HEK293 (cell line): ENCODE data around the gene MKKS.

Experiments
- CTCF ChIA-PET: fragments of 350-600 bp; formaldehyde crosslinking; extraction: SDS; loops from one replicate; lab custom pipeline; 2021; ENCODE audit warnings: antibody characterized with exemption; lab: Yijun Ruan, JAX
- POLR2A ChIA-PET: fragments of 300-600 bp; formaldehyde crosslinking; extraction: SDS; loops from one replicate; lab custom pipeline; 2020; ENCODE audit warnings: antibody characterized with exemption, inconsistent platforms; lab: Yijun Ruan, JAX
- H3K27ac ChIP-seq: fragments of 200-500 bp; sonication (Bioruptor generic); 2 replicates; pipeline ENCODE4 v1.5.1; 2014; ENCODE audit warnings: low read depth, low read length, control low read depth, inconsistent platforms; ENCODE audit errors: extremely low read depth
- H3K36me3 ChIP-seq, 2 experiments: fragments of 200-500 bp in 1 of 2; sonication (Bioruptor generic) in 1 of 2; 1 replicate in 1 of 2; 2 replicates in 1 of 2; pipeline ENCODE4 v1.5.1; 2014 to 2017; ENCODE audit warnings: inconsistent platforms in 2 of 2, low read length in 2 of 2; ENCODE audit not compliant: control insufficient read depth in 2 of 2, insufficient read depth in 1 of 2
- H3K4me1 ChIP-seq: fragments of 200-500 bp; sonication (Bioruptor generic); 2 replicates; pipeline ENCODE4 v1.5.1; 2014; ENCODE audit warnings: mild to moderate bottlenecking, low read length, inconsistent platforms; ENCODE audit not compliant: control insufficient read depth, insufficient read depth
- H3K4me3 ChIP-seq: 2 replicates; pipeline ENCODE4 v1.5.1; 2011; ENCODE audit warnings: low read depth, mild to moderate bottlenecking, control low read depth, low read length, moderate library complexity
- H3K9me3 ChIP-seq: fragments of 200-500 bp; sonication (Bioruptor generic); 2 replicates; pipeline ENCODE4 v1.5.1; 2014; ENCODE audit warnings: low read depth, low read length, inconsistent platforms; ENCODE audit not compliant: control insufficient read depth, insufficient read depth
- HOXC10 ChIP-seq: sonication (generic); formaldehyde crosslinking; IDR thresholded peaks from 2 replicates; pipeline ENCODE4 v1.8.1; 2023; ENCODE audit warnings: mild to moderate bottlenecking, missing genetic modification reagents
- MEIS1 ChIP-seq: sonication (generic); formaldehyde crosslinking; IDR thresholded peaks from 2 replicates; pipeline ENCODE4 v1.8.1; 2022; ENCODE audit warnings: missing genetic modification reagents, mild to moderate bottlenecking, borderline replicate concordance
- MYNN ChIP-seq: fragments of 450-650 bp; formaldehyde crosslinking; IDR thresholded peaks from 2 replicates; pipeline ENCODE4 v1.5.1; 2016; ENCODE audit warnings: missing biosample characterization, missing genetic modification characterization, borderline replicate concordance
- RBAK ChIP-seq: fragments of 450-650 bp; formaldehyde crosslinking; IDR thresholded peaks from 2 replicates; pipeline ENCODE4 v1.5.1; 2016; ENCODE audit warnings: missing biosample characterization, missing genetic modification characterization
- ZBTB20 ChIP-seq: fragments of 450-650 bp; formaldehyde crosslinking; IDR thresholded peaks from 2 replicates; pipeline ENCODE4 v1.5.1; 2016; ENCODE audit warnings: missing biosample characterization, missing genetic modification characterization
- ZBTB21 ChIP-seq: fragments of 450-650 bp; formaldehyde crosslinking; IDR thresholded peaks from 2 replicates; pipeline ENCODE4 v1.5.1; 2017; ENCODE audit warnings: missing biosample characterization, missing genetic modification characterization
- ZBTB8A ChIP-seq: fragments of 450-650 bp; formaldehyde crosslinking; IDR thresholded peaks from 2 replicates; pipeline ENCODE4 v1.5.1; 2016; ENCODE audit warnings: missing biosample characterization, missing genetic modification characterization
- ZFP69B ChIP-seq: fragments of 450-650 bp; formaldehyde crosslinking; IDR thresholded peaks from 2 replicates; pipeline ENCODE4 v1.5.1; 2016; ENCODE audit warnings: missing biosample characterization, missing genetic modification characterization
- ZNF155 ChIP-seq: fragments of 450-650 bp; formaldehyde crosslinking; IDR thresholded peaks from 2 replicates; pipeline ENCODE4 v1.5.1; 2016; ENCODE audit warnings: missing biosample characterization, missing genetic modification characterization
- ZNF174 ChIP-seq: fragments of 450-650 bp; formaldehyde crosslinking; IDR thresholded peaks from 2 replicates; pipeline ENCODE4 v1.5.0; 2017; ENCODE audit warnings: missing biosample characterization, mild to moderate bottlenecking, missing genetic modification characterization
- ZNF214 ChIP-seq: fragments of 450-650 bp; formaldehyde crosslinking; IDR thresholded peaks from 2 replicates; pipeline ENCODE4 v1.5.1; 2017; ENCODE audit warnings: missing biosample characterization, mild to moderate bottlenecking, missing genetic modification characterization, borderline replicate concordance
- ZNF341 ChIP-seq: fragments of 450-650 bp; formaldehyde crosslinking; IDR thresholded peaks from 2 replicates; pipeline ENCODE4; 2016; ENCODE audit warnings: low read depth, missing biosample characterization, missing genetic modification characterization
- ZNF354C ChIP-seq: fragments of 450-650 bp; formaldehyde crosslinking; IDR thresholded peaks from 2 replicates; pipeline ENCODE4 v1.5.1; 2016; ENCODE audit warnings: missing biosample characterization, missing genetic modification characterization, low read depth, borderline replicate concordance
- ZNF394 ChIP-seq: fragments of 450-650 bp; formaldehyde crosslinking; IDR thresholded peaks from 2 replicates; pipeline ENCODE4 v1.5.1; 2016; ENCODE audit warnings: missing biosample characterization, missing genetic modification characterization, mild to moderate bottlenecking, moderate library complexity, borderline replicate concordance
- ZNF48 ChIP-seq: fragments of 450-650 bp; formaldehyde crosslinking; IDR thresholded peaks from 2 replicates; pipeline ENCODE4 v1.5.1; 2016; ENCODE audit warnings: missing biosample characterization, missing genetic modification characterization
- ZNF548 ChIP-seq: fragments of 450-650 bp; formaldehyde crosslinking; IDR thresholded peaks from 2 replicates; pipeline ENCODE4 v1.5.1; 2016; ENCODE audit warnings: missing biosample characterization, missing genetic modification characterization
- ZNF776 ChIP-seq: fragments of 450-650 bp; formaldehyde crosslinking; IDR thresholded peaks from 2 replicates; pipeline ENCODE4 v1.5.0; 2017; ENCODE audit warnings: missing biosample characterization, missing genetic modification characterization, borderline replicate concordance
- ZSCAN30 ChIP-seq: fragments of 450-650 bp; IDR thresholded peaks from 2 replicates; pipeline ENCODE4 v1.5.1; 2018; ENCODE audit warnings: missing biosample characterization, mild to moderate bottlenecking, missing genetic modification characterization, moderate library complexity
- TF ChIP-seq, protein P1 (sequence below): fragments of 450-650 bp; formaldehyde crosslinking; IDR thresholded peaks from 2 replicates; pipeline ENCODE4 v1.5.1; 2016; ENCODE audit warnings: missing biosample characterization, missing genetic modification characterization
- TF ChIP-seq, protein P2 (sequence below): fragments of 450-650 bp; formaldehyde crosslinking; IDR thresholded peaks from 2 replicates; pipeline ENCODE4 v1.5.1; 2016; ENCODE audit warnings: missing biosample characterization, missing genetic modification characterization
- TF ChIP-seq, protein P3 (sequence below): fragments of 450-650 bp; formaldehyde crosslinking; IDR thresholded peaks from 2 replicates; pipeline ENCODE4 v1.5.1; 2016; ENCODE audit warnings: missing biosample characterization, missing genetic modification characterization
- TF ChIP-seq, protein P4 (sequence below): fragments of 450-650 bp; formaldehyde crosslinking; IDR thresholded peaks from 2 replicates; pipeline ENCODE4 v1.5.1; 2016; ENCODE audit warnings: missing biosample characterization, missing genetic modification characterization

The MKKS gene

DNA sequence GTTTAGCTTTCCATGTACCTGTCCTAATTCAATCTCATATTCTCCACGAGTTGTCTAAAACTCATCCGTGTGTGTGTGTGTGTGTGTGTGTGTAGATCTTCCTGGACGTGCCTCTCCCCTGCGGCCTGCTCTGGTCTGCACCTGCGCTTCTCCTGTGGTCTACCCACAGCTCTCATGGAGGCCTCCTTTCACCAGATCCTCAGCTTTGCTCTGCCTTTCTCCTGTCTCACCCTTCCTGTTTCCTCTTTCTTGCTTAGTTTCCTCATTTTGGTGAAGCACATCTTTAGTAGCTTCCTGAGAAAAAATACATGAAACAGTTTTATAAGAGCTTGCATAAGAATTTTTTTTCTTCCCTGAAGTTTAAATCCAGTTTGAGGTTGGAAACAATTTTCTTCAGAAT is 19.2 kb upstream of the MKKS start (continued):
- no peak for TF ChIP-seq ZNF776 (tag by site-specific recombination)
- TF ChIP-seq, protein P1, sequence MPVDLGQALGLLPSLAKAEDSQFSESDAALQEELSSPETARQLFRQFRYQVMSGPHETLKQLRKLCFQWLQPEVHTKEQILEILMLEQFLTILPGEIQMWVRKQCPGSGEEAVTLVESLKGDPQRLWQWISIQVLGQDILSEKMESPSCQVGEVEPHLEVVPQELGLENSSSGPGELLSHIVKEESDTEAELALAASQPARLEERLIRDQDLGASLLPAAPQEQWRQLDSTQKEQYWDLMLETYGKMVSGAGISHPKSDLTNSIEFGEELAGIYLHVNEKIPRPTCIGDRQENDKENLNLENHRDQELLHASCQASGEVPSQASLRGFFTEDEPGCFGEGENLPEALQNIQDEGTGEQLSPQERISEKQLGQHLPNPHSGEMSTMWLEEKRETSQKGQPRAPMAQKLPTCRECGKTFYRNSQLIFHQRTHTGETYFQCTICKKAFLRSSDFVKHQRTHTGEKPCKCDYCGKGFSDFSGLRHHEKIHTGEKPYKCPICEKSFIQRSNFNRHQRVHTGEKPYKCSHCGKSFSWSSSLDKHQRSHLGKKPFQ (tag by site-specific recombination) = no peak
- TF ChIP-seq, protein P2, sequence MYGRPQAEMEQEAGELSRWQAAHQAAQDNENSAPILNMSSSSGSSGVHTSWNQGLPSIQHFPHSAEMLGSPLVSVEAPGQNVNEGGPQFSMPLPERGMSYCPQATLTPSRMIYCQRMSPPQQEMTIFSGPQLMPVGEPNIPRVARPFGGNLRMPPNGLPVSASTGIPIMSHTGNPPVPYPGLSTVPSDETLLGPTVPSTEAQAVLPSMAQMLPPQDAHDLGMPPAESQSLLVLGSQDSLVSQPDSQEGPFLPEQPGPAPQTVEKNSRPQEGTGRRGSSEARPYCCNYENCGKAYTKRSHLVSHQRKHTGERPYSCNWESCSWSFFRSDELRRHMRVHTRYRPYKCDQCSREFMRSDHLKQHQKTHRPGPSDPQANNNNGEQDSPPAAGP = no peak

DNA sequence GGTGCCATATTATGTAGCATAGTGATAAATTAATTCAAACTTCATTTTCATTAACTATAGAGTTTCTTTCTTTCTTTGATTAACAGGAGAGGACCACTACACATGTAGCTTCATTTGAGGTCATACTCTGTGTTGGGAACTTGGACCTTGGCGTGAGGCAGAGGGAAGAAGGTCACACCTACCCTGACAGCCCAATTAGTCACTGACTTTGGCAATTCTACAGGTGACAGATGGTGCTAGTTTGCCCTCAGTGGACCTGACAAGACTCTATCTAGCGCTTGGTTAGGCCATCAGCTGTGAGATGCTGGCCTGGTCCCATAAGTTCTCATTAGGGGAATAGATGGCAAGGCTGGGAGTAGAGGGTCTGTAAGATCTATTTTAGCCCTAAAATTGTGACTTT is 15.2 kb upstream of the MKKS start:
- ChIA-PET POLR2A (no interaction called here), CTCF (interaction anchor here (0.6 kb wide), 1 partner anchor 471 kb away, joined by 3 read pairs; no protein-coding TSS in a partner anchor)
- Histone ChIP-seq H3K27ac (no peak overlapping the region), H3K9me3 (no peaks in the 10 kb centered on the region), H3K4me3 (no peak overlapping the region), H3K4me1 (peaks cover 3% of the 10 kb centered on the region; the same call in 1 of the 2 replicates), H3K36me3 (no peaks in the 10 kb centered on the region)
- TF ChIP-seq, protein P3, sequence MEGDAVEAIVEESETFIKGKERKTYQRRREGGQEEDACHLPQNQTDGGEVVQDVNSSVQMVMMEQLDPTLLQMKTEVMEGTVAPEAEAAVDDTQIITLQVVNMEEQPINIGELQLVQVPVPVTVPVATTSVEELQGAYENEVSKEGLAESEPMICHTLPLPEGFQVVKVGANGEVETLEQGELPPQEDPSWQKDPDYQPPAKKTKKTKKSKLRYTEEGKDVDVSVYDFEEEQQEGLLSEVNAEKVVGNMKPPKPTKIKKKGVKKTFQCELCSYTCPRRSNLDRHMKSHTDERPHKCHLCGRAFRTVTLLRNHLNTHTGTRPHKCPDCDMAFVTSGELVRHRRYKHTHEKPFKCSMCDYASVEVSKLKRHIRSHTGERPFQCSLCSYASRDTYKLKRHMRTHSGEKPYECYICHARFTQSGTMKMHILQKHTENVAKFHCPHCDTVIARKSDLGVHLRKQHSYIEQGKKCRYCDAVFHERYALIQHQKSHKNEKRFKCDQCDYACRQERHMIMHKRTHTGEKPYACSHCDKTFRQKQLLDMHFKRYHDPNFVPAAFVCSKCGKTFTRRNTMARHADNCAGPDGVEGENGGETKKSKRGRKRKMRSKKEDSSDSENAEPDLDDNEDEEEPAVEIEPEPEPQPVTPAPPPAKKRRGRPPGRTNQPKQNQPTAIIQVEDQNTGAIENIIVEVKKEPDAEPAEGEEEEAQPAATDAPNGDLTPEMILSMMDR (tag by site-specific recombination) = no peak
- TF ChIP-seq ZNF394 (tag by site-specific recombination) (no peak), HOXC10 (CRISPR knock-in tag) (no peak), RBAK (tag by site-specific recombination) (no peak), ZNF341 (no peak), ZSCAN30 (tag by site-specific recombination) (no peak), ZNF548 (tag by site-specific recombination) (no peak), ZNF354C (tag by site-specific recombination) (no peak), ZNF174 (no peak), ZBTB20 (tag by site-specific recombination) (no peak), MEIS1 (CRISPR knock-in tag) (no peak), MYNN (tag by site-specific recombination) (no peak), ZNF214 (tag by site-specific recombination) (no peak), ZNF155 (tag by site-specific recombination) (no peak), ZFP69B (tag by site-specific recombination) (no peak), ZNF48 (no peak), ZBTB8A (no peak), ZBTB21 (no peak)
- TF ChIP-seq, protein P4, sequence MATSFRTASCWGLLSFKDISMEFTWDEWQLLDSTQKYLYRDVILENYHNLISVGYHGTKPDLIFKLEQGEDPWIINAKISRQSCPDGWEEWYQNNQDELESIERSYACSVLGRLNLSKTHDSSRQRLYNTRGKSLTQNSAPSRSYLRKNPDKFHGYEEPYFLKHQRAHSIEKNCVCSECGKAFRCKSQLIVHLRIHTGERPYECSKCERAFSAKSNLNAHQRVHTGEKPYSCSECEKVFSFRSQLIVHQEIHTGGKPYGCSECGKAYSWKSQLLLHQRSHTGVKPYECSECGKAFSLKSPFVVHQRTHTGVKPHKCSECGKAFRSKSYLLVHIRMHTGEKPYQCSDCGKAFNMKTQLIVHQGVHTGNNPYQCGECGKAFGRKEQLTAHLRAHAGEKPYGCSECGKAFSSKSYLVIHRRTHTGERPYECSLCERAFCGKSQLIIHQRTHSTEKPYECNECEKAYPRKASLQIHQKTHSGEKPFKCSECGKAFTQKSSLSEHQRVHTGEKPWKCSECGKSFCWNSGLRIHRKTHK (tag by site-specific recombination) = no peak
